Kidney glomerular epithelial cell (primary cell): ENCODE results near the gene RECQL5.
"Not testable (repeated sequence)": the region's sequence is repeated elsewhere in the genome, so short reads cannot be mapped to it uniquely, and the experiment has no call there.

Source experiments
- DNase-seq: peaks from one replicate; lab custom pipeline; 2025; lab: John Stamatoyannopoulos, UW

RECQL5 gene

GRCh38 chr17:75616521-75617122, 50.3 kb downstream of the RECQL5 start:
- DNase-seq = no peak

DNA sequence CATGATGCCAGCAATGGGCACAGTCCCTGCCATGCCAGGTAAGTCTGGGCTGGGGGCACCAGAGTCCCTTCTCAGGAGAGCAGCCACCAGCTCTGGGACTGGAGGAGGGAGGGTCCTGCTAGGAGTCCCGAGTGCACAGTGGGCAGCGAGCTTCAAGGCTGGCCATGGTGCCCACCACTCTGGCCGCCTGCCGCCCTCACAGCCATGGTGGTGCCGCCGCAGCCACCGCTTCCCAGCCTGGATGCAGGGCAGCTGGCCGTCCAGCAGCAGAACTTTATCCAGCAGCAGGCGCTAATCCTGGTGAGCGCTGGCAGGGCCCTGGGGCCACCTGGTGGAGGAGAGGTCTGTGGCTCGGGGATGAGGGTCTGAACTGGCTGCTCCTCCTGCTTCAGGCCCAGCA, 51.7 kb downstream of the RECQL5 start:
- DNase-seq = no peak

- DNase-seq = no peak
Measured at GRCh38 chr17:75614556-75615270, 52.2 kb downstream of the RECQL5 start.

DNA sequence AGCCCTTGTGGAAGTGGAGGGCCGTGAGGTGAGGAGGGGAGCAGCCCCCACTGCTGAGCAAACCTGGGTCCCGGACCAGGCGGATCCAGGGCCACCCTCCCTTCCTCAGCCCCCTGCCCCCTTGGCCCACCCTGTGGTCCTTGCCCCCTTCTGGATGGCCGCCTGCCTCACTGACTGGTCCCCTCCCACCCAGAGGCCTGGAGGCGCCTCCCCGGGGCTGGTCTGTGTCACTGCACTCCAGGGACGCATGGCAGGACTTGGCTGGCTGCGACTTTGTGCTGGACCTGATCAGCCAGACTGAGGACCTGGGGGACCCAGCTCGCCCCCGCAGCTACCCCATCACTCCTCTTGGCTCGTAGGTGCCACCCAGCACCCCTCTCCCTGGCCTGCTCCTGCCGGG, 52.9 kb downstream of the RECQL5 start:
- no peak for DNase-seq

GRCh38 chr17:75612906-75613626, 53.9 kb downstream of the RECQL5 start:
- DNase-seq = no peak

DNA sequence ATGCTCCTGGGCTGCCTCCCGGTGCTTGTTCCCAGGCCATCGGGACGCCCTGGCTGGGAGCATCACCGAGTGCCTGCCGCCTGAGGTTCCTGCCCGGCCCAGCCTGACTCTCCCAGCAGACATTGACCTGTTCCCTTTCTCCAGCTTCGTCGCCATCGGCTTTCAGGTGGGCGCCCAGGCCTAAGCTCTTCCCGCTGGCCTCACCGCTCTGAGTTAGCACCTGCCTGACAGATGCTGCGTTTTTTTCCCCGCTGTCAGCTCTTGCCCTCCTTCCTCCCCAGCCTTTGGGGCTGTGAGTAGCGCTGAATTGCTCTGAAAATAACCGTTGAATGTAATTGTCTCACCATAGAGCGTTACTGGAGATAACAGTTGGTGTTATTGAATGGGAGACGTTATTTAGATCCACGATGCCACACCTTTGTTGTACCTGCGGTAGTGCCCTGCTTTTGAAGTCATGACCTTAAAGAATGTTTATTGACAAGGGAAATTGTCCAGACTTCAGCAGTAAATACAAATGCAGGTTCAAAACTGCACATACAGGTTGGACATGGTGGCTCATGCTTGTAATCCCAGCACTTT, 55.0 kb downstream of the RECQL5 start:
- no peak for DNase-seq

GRCh38 chr17:75610103-75610984, 56.6 kb downstream of the RECQL5 start:
- DNase-seq = no peak

GRCh38 chr17:75607086-75607485, 59.9 kb downstream of the RECQL5 start:
- no peak for DNase-seq

GRCh38 chr17:75605790-75606189, 61.2 kb downstream of the RECQL5 start:
- DNase-seq = no peak

- no peak for DNase-seq
Measured at GRCh38 chr17:75604034-75604695, 62.8 kb downstream of the RECQL5 start.

DNA sequence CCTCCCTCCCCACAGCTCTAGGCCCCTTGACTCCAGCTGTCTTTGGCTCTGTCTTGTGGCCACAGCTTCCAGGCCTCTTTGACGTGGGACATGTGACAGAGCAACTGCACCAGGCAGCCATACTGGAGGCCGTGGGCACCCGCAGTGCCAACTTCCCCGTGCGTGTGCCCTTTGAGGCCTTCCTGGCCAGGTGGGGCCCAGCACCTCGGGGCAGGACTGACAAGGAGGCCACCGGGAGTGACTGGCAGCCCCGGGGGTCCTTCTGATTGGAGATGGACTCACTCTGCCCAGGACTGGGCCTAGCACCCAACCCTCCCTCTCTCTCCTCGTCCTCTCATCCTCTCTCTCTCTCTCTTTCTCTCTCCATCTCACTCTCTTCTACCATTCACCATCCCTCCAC, 63.8 kb downstream of the RECQL5 start:
- no peak for DNase-seq

DNA sequence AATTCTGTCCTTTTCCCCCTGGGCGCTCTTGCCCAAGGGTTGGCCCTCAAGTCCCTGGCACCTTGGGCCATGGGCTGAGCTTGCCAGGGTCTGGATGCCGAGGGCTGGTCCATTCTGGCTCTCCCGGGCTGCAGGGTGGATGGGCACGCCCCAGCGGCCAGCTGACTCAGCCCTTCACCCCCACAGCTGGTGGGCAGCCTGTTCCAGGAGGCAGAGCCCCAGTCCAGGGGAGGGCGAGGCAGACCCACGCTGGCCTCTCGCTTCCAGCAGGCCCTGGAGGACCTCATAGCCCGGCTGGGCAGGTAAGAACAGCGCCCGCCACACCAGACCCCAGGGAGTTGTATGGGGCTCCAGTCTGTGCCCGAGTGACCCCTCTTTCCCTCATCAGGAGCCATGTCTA, 64.3 kb downstream of the RECQL5 start:
- DNase-seq = no peak

GRCh38 chr17:75601057-75601987, 65.6 kb downstream of the RECQL5 start:
- no peak for DNase-seq

GRCh38 chr17:75596320-75597087, 70.5 kb downstream of the RECQL5 start:
- no peak for DNase-seq

DNA sequence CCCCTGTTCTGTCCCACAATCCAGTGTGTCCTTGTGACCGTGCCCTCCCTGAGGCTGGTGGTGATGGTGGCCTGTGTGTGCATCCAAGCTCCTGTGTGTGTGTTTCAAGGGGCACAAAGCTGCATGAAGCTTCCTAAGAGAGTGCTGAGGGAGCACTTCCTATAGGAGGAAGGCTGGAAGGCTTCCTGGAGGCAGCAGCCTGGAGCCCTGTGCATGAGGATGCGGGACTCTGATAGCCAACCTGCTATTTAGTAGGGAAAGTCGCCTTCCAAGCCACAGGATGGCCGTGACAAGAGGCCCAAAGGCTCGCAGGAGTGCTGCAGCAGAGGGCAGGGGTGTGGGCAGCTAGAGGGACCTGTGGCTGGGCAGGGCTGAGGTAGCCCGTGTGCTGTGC, 71.0 kb downstream of the RECQL5 start:
- DNase-seq = no peak

GRCh38 chr17:75595284-75595919, 71.6 kb downstream of the RECQL5 start:
- no peak for DNase-seq

DNA sequence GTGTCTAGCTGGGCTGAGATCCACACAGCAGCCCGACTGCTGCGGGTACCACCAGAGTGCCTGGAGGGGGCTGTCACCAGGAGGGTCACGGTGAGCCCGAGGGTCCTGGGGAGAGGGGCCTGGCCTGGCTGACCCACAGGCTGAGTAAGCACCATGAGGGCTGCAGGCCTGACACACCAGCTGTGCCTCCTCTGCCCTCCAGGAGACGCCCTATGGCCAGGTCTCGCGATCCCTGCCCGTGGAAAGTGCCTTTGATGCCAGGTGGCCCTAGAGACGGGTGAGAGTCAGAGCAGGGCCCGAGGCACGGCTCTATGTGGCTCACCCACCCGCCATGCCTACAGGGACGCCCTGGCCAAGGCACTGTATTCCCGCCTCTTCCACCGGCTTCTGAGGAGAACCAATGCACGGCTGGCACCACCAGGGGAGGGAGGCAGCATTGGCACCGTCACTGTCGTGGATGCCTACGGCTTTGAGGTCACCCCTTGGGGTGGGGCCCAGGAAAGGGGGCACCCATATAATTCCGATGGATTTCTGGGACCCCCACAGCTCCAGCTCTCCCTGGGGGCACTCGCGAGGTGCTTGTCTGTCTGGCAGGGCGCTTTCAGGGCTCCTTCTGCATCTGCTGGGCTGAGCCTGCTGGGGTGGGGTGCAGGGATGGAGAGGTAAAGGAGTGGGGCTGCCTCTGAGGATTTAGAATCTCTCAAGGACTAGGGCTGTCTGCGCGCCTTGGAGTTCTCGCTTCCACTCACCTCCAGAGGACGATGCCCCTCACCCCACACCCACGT, 72.3 kb downstream of the RECQL5 start:
- no peak for DNase-seq

- DNase-seq = not testable (repeated sequence)
Measured at GRCh38 chr17:75593430-75593829, 73.5 kb downstream of the RECQL5 start.
